Stimulated activated naive CD8-positive, alpha-beta T cell treated with anti-CD3 and anti-CD28 coated beads, Interleukin-15, amount 100 ng/mL, for 72 hours (primary cell): Measurements from ENCODE around the gene APOBEC3G.

Source experiments
- ATAC-seq: fragments of 150-1000 bp; cut with Tn5 transposase; 2 replicates; pipeline ENCODE4 v1.10.0; 2021; ENCODE audit warnings: mild to moderate bottlenecking, moderate library complexity
- DNase-seq, 2 donors: peaks; one replicate each; pipeline ENCODE4 v3.0.0; 2021 to 2022
- H3K27ac Mint-ChIP-seq, 2 donors: one replicate each; pipeline ENCODE4 v1.8.0; 2022; ENCODE audit warnings: mild to moderate bottlenecking in 2 of 2, mixed read lengths in 2 of 2, moderate library complexity in 2 of 2
- H3K27me3 Mint-ChIP-seq: one replicate; pipeline ENCODE4 v1.8.0; 2022; ENCODE audit warnings: mixed read lengths
- H3K4me1 Mint-ChIP-seq: one replicate; pipeline ENCODE4 v1.8.0; 2022; ENCODE audit warnings: mild to moderate bottlenecking, mixed read lengths
- H3K4me3 Mint-ChIP-seq, 2 donors: one replicate each; pipeline ENCODE4 v1.8.0; 2022; ENCODE audit warnings: mild to moderate bottlenecking in 2 of 2, mixed read lengths in 2 of 2, moderate library complexity in 1 of 2
- H3K9me3 Mint-ChIP-seq, 2 donors: one replicate each; pipeline ENCODE4 v1.8.0; 2022; ENCODE audit warnings: mixed read lengths in 2 of 2

Gene APOBEC3G

GRCh38 chr22:39080052-39080762 is 3.1 kb downstream of the APOBEC3G start:
- no peaks in the 10 kb centered on the region for H3K27me3 Mint-ChIP-seq
- ATAC-seq (no peak), DNase-seq (no peak)
- peaks cover 69% of the 10 kb centered on the region for H3K4me1 Mint-ChIP-seq
- no peaks in the 10 kb centered on the region for H3K9me3 Mint-ChIP-seq
- peak overlapping the region in 1 of 2 donors; percentile 85 for H3K27ac Mint-ChIP-seq
- H3K4me3 Mint-ChIP-seq = peak overlapping the region; percentile 3 to 25

DNA sequence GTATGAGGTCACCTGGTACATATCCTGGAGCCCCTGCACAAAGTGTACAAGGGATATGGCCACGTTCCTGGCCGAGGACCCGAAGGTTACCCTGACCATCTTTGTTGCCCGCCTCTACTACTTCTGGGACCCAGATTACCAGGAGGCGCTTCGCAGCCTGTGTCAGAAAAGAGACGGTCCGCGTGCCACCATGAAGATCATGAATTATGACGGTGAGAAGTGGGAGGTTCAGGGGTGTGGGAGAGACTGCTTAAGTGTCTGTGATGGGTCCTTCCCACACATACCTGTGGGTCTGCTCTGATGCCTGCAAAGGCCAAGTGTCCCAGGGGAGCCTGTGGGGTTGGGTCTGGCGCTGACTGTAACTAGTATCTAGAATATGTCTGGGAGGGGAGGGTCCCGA is 3.9 kb downstream of the APOBEC3G start:
- H3K27me3 Mint-ChIP-seq = no peaks in the 10 kb centered on the region
- no peaks in the 10 kb centered on the region for H3K9me3 Mint-ChIP-seq
- ATAC-seq (no peak), DNase-seq (no peak)
- no peak overlapping the region for H3K4me3 Mint-ChIP-seq
- H3K4me1 Mint-ChIP-seq = peaks cover 69% of the 10 kb centered on the region
- H3K27ac Mint-ChIP-seq = peak overlapping the region in 1 of 2 donors; percentile 82

DNA sequence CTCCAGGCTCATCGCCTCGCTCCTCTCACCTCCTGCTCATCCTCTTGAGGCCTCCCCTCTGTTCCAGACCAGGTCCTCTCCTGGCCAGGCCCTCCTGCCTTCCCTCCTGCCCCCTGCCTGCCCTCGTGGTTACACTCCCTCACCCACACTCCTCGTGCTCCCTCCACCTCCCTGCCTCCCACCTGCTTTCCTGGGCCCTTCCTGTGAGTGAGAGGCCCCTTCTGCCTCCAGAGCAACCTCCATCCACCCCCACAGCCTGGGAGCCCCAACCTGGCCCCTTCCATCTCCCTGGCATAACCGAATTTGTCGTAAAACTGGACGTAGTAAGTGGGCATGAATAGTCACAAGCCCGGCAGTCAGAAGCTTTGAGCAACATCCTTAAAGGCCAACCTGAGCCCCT is 4.5 kb downstream of the APOBEC3G start:
- H3K4me1 Mint-ChIP-seq = peaks cover 69% of the 10 kb centered on the region
- ATAC-seq (no peak), DNase-seq (no peak)
- peak overlapping the region in 1 of 2 donors; percentile 82 for H3K27ac Mint-ChIP-seq
- H3K27me3 Mint-ChIP-seq = no peaks in the 10 kb centered on the region
- H3K4me3 Mint-ChIP-seq = peak overlapping the region in 1 of 2 donors; percentile 46
- H3K9me3 Mint-ChIP-seq = no peaks in the 10 kb centered on the region

DNA sequence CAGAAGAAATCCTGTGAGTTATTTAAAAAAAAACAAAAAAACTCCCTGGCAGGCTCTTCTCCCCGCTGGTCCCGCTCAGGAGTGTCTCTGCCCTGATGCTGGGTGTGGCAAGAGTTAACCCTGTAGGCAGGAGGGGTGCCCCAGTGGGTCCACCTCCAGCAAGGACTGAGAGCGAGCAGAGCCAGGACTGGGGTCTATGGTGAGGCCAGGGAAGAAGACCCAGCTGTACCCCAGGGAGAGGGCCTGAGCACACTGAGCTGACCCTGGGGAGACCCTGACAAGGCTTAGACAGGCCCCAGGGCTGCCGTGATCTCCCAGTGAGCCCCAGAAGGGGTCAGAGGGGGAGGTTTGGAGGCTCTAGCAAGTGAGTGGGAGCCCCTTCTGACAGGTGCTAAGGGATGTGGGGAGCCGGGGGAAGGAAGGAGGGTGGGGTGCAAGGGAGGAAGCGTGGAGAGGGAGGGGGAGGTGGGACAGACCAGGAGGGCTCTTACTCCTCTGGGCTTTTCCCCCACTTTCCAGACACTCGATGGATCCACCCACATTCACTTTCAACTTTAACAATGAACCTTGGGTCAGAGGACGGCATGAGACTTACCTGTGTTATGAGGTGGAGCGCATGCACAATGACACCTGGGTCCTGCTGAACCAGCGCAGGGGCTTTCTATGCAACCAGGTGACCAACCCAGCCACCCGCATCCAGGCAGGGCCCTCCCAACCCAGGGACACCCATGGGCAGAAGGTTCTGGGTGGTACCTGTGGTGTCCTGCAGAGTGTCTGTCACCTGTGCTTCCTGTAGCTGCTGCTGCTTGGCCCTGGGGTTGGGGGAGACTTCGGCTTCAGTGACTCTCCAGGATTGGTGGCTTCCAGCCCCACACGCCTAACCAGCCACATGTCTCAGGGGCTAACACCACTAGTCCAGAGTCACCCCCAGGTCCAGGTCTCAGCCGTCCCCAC is 6.4 kb downstream of the APOBEC3G start:
- DNase-seq = no peak
- H3K4me3 Mint-ChIP-seq = no peak overlapping the region
- no peaks in the 10 kb centered on the region for H3K9me3 Mint-ChIP-seq
- no peaks in the 10 kb centered on the region for H3K27me3 Mint-ChIP-seq
- ATAC-seq = no peak
- H3K27ac Mint-ChIP-seq = peak overlapping the region; percentile 69 to 72
- H3K4me1 Mint-ChIP-seq = peaks cover 76% of the 10 kb centered on the region

DNA sequence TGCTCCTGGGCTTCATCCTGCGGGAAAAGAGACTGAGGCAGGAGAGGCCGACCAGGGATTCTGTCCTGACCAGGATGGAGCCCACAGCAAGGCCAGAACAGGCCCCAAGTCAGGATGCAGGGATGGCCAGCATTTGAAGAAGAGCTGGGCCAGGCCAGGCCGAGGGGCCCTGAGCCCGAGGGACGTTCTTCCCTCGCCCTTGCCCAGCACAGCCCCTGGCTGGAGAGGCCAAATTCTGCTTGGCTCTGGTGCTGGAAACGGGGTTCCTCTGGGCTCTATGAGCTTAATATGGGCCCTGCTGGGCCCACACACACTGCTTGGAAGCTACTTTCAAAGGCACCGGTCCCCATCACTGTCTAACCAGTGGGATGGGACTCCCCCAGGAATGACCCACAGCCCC is 7.6 kb downstream of the APOBEC3G start:
- DNase-seq (no peak), ATAC-seq (no peak)
- Mint-ChIP-seq H3K4me1 (peaks cover 84% of the 10 kb centered on the region), H3K4me3 (no peak overlapping the region), H3K9me3 (no peaks in the 10 kb centered on the region), H3K27me3 (no peaks in the 10 kb centered on the region), H3K27ac (no peak overlapping the region)

DNA sequence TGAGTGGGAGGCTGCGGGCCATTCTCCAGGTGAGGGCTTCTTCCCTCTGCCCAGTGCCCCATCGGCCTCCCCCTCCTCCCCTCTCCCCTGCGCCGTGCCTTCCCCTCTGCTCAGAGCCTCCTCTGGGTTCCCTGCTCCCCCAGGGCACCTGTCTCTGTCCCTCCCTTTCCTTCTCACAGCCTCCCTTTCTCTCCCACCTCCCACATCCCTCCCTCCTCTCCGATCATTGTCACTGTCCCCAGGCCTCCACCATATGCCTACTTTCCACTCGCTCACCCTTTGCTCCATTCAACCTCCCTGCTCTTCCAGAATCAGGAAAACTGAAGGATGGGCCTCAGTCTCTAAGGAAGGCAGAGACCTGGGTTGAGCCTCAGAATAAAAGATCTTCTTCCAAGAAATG is 10.0 kb downstream of the APOBEC3G start:
- no peak for DNase-seq
- no peak for ATAC-seq
- no peaks in the 10 kb centered on the region for H3K9me3 Mint-ChIP-seq
- H3K27me3 Mint-ChIP-seq = no peaks in the 10 kb centered on the region
- peak overlapping the region in 1 of 2 donors; percentile 42 for H3K27ac Mint-ChIP-seq
- H3K4me3 Mint-ChIP-seq = no peak overlapping the region
- peaks cover 86% of the 10 kb centered on the region for H3K4me1 Mint-ChIP-seq

- ATAC-seq = no peak
- Mint-ChIP-seq H3K4me3 (peak overlapping the region in 1 of 2 donors; percentile 28), H3K9me3 (no peaks in the 10 kb centered on the region), H3K27ac (peak overlapping the region in 1 of 2 donors; percentile 74), H3K27me3 (no peaks in the 10 kb centered on the region), H3K4me1 (peaks cover 86% of the 10 kb centered on the region)
- no peak for DNase-seq
Measured at GRCh38 chr22:39087881-39088684, 11.0 kb downstream of the APOBEC3G start.

- no peaks in the 10 kb centered on the region for H3K9me3 Mint-ChIP-seq
- ATAC-seq (no peak), DNase-seq (no peak)
- H3K27me3 Mint-ChIP-seq = no peaks in the 10 kb centered on the region
- peaks cover 83% of the 10 kb centered on the region for H3K4me1 Mint-ChIP-seq
- peak overlapping the region in 1 of 2 donors; percentile 9 for H3K4me3 Mint-ChIP-seq
- peak overlapping the region in 1 of 2 donors; percentile 74 for H3K27ac Mint-ChIP-seq
Measured at GRCh38 chr22:39088685-39089032, 11.6 kb downstream of the APOBEC3G start.

- peak overlapping the region; percentile 95 to 97 for H3K27ac Mint-ChIP-seq
- peak overlapping the region; percentile 77 to 81 for H3K4me3 Mint-ChIP-seq
- peaks cover 92% of the 10 kb centered on the region for H3K4me1 Mint-ChIP-seq
- ATAC-seq = no peak
- H3K9me3 Mint-ChIP-seq = no peaks in the 10 kb centered on the region
- DNase-seq = no peak
- no peaks in the 10 kb centered on the region for H3K27me3 Mint-ChIP-seq
Measured at GRCh38 chr22:39089928-39090327, 12.9 kb downstream of the APOBEC3G start.

DNA sequence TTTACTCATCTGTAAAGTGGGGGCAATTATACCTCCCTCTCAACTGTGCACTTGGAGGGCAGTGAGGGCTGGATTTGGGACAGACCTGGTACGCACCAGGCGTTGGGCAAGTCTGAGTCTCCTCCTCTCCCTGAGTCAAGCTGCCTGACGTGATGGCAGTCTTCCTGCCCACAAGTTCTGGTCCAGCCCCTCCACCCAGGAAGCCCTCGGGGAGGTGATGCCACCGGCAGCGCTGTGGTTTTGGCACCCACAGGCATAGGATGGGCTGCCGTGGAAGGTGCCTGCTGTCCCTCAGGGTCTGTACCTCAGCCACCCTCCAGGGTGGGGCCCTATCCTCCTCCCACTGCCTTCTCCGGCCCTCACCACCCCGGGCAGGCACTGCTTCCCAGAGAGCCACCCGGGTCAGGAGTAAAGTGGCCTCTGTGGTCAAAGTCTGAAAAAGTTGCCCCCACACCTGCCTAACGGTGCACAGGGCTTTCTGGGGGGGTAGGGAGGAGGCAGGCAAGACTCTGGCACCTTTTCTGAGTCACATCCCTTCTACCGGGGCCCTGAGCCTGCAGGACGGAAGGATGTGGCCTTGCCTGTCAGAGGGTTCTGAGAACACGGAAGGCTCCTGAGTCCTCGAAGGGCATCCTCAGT is 13.5 kb downstream of the APOBEC3G start:
- H3K27ac Mint-ChIP-seq = peak overlapping the region; percentile 95 to 97
- H3K4me1 Mint-ChIP-seq = peaks cover 92% of the 10 kb centered on the region
- ATAC-seq (peak; percentile 90), DNase-seq (peak; percentile 80 to 95)
- H3K4me3 Mint-ChIP-seq = peak overlapping the region; percentile 77 to 81
- H3K27me3 Mint-ChIP-seq = no peaks in the 10 kb centered on the region
- H3K9me3 Mint-ChIP-seq = no peaks in the 10 kb centered on the region

- Mint-ChIP-seq H3K27ac (peak overlapping the region; percentile 95 to 97), H3K9me3 (no peaks in the 10 kb centered on the region), H3K4me3 (peak overlapping the region; percentile 77 to 81), H3K27me3 (no peaks in the 10 kb centered on the region), H3K4me1 (peaks cover 93% of the 10 kb centered on the region)
- DNase-seq (no peak), ATAC-seq (no peak)
Measured at GRCh38 chr22:39091126-39092081, 14.3 kb downstream of the APOBEC3G start.

- Mint-ChIP-seq H3K27me3 (no peaks in the 10 kb centered on the region), H3K4me1 (peaks cover 93% of the 10 kb centered on the region), H3K27ac (peak overlapping the region; percentile 55 to 93), H3K4me3 (peak overlapping the region; percentile 52 to 77), H3K9me3 (no peaks in the 10 kb centered on the region)
- DNase-seq (peak in 1 of 2 donors; percentile 62), ATAC-seq (no peak)
Measured at GRCh38 chr22:39092111-39092862, 15.2 kb downstream of the APOBEC3G start.

- Mint-ChIP-seq H3K27ac (peak overlapping the region; percentile 80 to 85), H3K4me3 (peak overlapping the region; percentile 43 to 53)
Measured at GRCh38 chr22:39094717-39095389, 17.8 kb downstream of the APOBEC3G start.

More at GRCh38 chr22:39094717-39095389, 17.8 kb downstream of the APOBEC3G start:
- Mint-ChIP-seq H3K4me1 (peaks cover 93% of the 10 kb centered on the region), H3K9me3 (no peaks in the 10 kb centered on the region), H3K27me3 (no peaks in the 10 kb centered on the region)
- no peak for ATAC-seq
- no peak for DNase-seq
